IMR-90 (cell line): Measurements from ENCODE around the gene LRRC9. TPM values are rescaled to one million over a fixed set of nuclear protein-coding genes. Genes with fewer than 3 reads are reported as not detected.

ENCODE experiments used
- ATAC-seq: fragments of 200-7000 bp; cut with Tn5 transposase; 2 replicates; pipeline ENCODE4 v1.9.1; 2020; ENCODE audit warnings: low read depth, mild to moderate bottlenecking, moderate library complexity
- BruUV-seq: library from RNA; stranded (reverse); fragments of 400-500 nt; replicated peaks from 2 replicates; lab custom pipeline; 2021; lab: Mats Ljungman, UMichigan
- CTCF ChIA-PET: fragments of 300-600 bp; formaldehyde crosslinking; extraction: SDS; loops from one replicate; lab custom pipeline; 2021; ENCODE audit warnings: antibody characterized with exemption; lab: Yijun Ruan, JAX
- POLR2A ChIA-PET: fragments of 300-600 bp; sonication (Branson Sonifier 250); formaldehyde crosslinking; loops from one replicate; lab custom pipeline; 2022; ENCODE audit warnings: antibody characterized with exemption; ENCODE audit not compliant: unreplicated experiment; lab: Charles Lee
- DNase-seq: peaks from one replicate; pipeline ENCODE4 v3.0.0; 2013
- H2AFZ ChIP-seq: replicated peaks from 2 replicates; pipeline ENCODE3; 2013; ENCODE audit warnings: low read length, mild to moderate bottlenecking; ENCODE audit not compliant: poor library complexity
- H2AK5ac ChIP-seq: 2 replicates; pipeline ENCODE4 v1.6.1; 2013; ENCODE audit warnings: low read depth, low read length, inconsistent platforms
- H2AK9ac ChIP-seq: replicated peaks from 2 replicates; pipeline ENCODE3; 2013; ENCODE audit warnings: mild to moderate bottlenecking, low read depth, low read length, moderate library complexity; ENCODE audit not compliant: poor library complexity
- H2BK120ac ChIP-seq: 2 replicates; pipeline ENCODE4 v1.6.1; 2013; ENCODE audit warnings: low read depth, low read length, inconsistent platforms
- H2BK15ac ChIP-seq: 3 replicates; pipeline ENCODE4 v1.6.1; 2013; ENCODE audit warnings: low read depth, low read length, inconsistent platforms
- H2BK20ac ChIP-seq: 2 replicates; pipeline ENCODE4 v1.6.1; 2013; ENCODE audit warnings: low read depth, mild to moderate bottlenecking, inconsistent platforms, low read length, moderate library complexity
- H2BK5ac ChIP-seq: 2 replicates; pipeline ENCODE4 v1.6.1; 2013; ENCODE audit warnings: mild to moderate bottlenecking, low read depth, low read length, inconsistent platforms; ENCODE audit not compliant: poor library complexity, severe bottlenecking
- H3K14ac ChIP-seq: replicated peaks from 2 replicates; pipeline ENCODE4 v1.6.1; 2013; ENCODE audit warnings: low read depth, low read length, inconsistent platforms
- H3K18ac ChIP-seq: 2 replicates; pipeline ENCODE4 v1.6.1; 2013; ENCODE audit warnings: low read depth, low read length, control low read depth
- H3K23ac ChIP-seq: 2 replicates; pipeline ENCODE4 v1.6.1; 2013; ENCODE audit warnings: low read depth, low read length, inconsistent platforms
- H3K27ac ChIP-seq: 2 replicates; pipeline ENCODE4 v1.5.1; 2013; ENCODE audit warnings: mild to moderate bottlenecking, control low read depth, low read length; ENCODE audit not compliant: insufficient read depth
- H3K27me3 ChIP-seq: 2 replicates; pipeline ENCODE4 v1.6.1; 2013; ENCODE audit warnings: low read length; ENCODE audit not compliant: control insufficient read depth, insufficient read depth
- H3K36me3 ChIP-seq: 2 replicates; pipeline ENCODE4 v1.6.1; 2013; ENCODE audit warnings: low read length, mixed read lengths; ENCODE audit not compliant: control insufficient read depth, insufficient read depth
- H3K4ac ChIP-seq: 2 replicates; pipeline ENCODE4 v1.6.1; 2013; ENCODE audit warnings: low read depth, low read length, inconsistent platforms
- H3K4me1 ChIP-seq: 2 replicates; pipeline ENCODE4 v1.6.1; 2013; ENCODE audit warnings: low read length, mixed read lengths; ENCODE audit not compliant: control insufficient read depth, insufficient read depth
- H3K4me2 ChIP-seq: 2 replicates; pipeline ENCODE4 v1.6.1; 2013; ENCODE audit warnings: low read depth, mild to moderate bottlenecking, control low read depth, low read length, moderate library complexity
- H3K4me3 ChIP-seq: 2 replicates; pipeline ENCODE4 v1.5.1; 2013; ENCODE audit warnings: low read depth, mild to moderate bottlenecking, control low read depth, low read length, moderate library complexity; ENCODE audit not compliant: insufficient read depth
- H3K56ac ChIP-seq: 2 replicates; pipeline ENCODE4 v1.6.1; 2013; ENCODE audit warnings: low read length, inconsistent platforms; ENCODE audit not compliant: insufficient read depth; ENCODE audit errors: extremely low read depth
- H3K79me1 ChIP-seq, 2 experiments: 2 replicates each; pipeline ENCODE4 v1.6.1; 2013; ENCODE audit warnings: low read length in 2 of 2, inconsistent platforms in 1 of 2, low read depth in 1 of 2
- H3K9ac ChIP-seq: 2 replicates; pipeline ENCODE4 v1.6.1; 2013; ENCODE audit warnings: low read depth, low read length, control low read depth
- H3K9me1 ChIP-seq: 2 replicates; pipeline ENCODE4 v1.6.1; 2013; ENCODE audit warnings: low read length, inconsistent platforms; ENCODE audit not compliant: insufficient read depth
- H3K9me3 ChIP-seq: 2 replicates; pipeline ENCODE4 v1.6.1; 2013; ENCODE audit warnings: low read length; ENCODE audit not compliant: control insufficient read depth, insufficient read depth
- H4K20me1 ChIP-seq: 2 replicates; pipeline ENCODE4 v1.6.1; 2013; ENCODE audit warnings: low read length, inconsistent platforms; ENCODE audit not compliant: insufficient read depth
- H4K5ac ChIP-seq: 2 replicates; pipeline ENCODE4 v1.6.1; 2013; ENCODE audit warnings: mild to moderate bottlenecking, low read depth, low read length, control low read depth
- H4K8ac ChIP-seq, 2 experiments: 2 replicates each; pipeline ENCODE4 v1.6.1; 2013; ENCODE audit warnings: low read depth in 2 of 2, low read length in 2 of 2, control low read depth in 1 of 2, inconsistent platforms in 1 of 2
- H4K91ac ChIP-seq: 2 replicates; pipeline ENCODE4 v1.6.1; 2013; ENCODE audit warnings: low read depth, low read length, inconsistent platforms; ENCODE audit not compliant: insufficient read depth
- BHLHE40 ChIP-seq: fragments of 150-350 bp; IDR thresholded peaks from 2 replicates; pipeline ENCODE4 v1.6.1; 2016; ENCODE audit warnings: mild to moderate bottlenecking, low read depth, low read length
- CEBPB ChIP-seq: IDR thresholded peaks from 2 replicates; pipeline ENCODE4 v1.6.1; 2012; ENCODE audit warnings: low read depth, low read length, improper control_type of control experiment
- MAFK ChIP-seq: IDR thresholded peaks from 2 replicates; pipeline ENCODE4 v1.6.1; 2012; ENCODE audit warnings: low read depth, low read length, improper control_type of control experiment
- MAZ ChIP-seq: IDR thresholded peaks from 2 replicates; pipeline ENCODE4 v1.6.1; 2012; ENCODE audit warnings: low read depth, mild to moderate bottlenecking, low read length, improper control_type of control experiment, moderate library complexity, borderline replicate concordance
- MXI1 ChIP-seq: IDR thresholded peaks from 2 replicates; pipeline ENCODE4 v1.6.1; 2012; ENCODE audit warnings: low read depth, mild to moderate bottlenecking, low read length, moderate library complexity, borderline replicate concordance
- NFE2L2 ChIP-seq: fragments of 150-350 bp; IDR thresholded peaks from 2 replicates; pipeline ENCODE4 v1.6.1; 2016; ENCODE audit warnings: low read depth, mild to moderate bottlenecking, low read length
- POLR2A ChIP-seq: IDR thresholded peaks from 2 replicates; pipeline ENCODE4 v1.6.1; 2012; ENCODE audit warnings: mild to moderate bottlenecking, low read depth, low read length
- RAD21 ChIP-seq: IDR thresholded peaks from 2 replicates; pipeline ENCODE4 v1.6.1; 2012; ENCODE audit warnings: low read length, improper control_type of control experiment
- RCOR1 ChIP-seq: IDR thresholded peaks from 2 replicates; pipeline ENCODE4 v1.6.1; 2012; ENCODE audit warnings: mild to moderate bottlenecking, low read length, improper control_type of control experiment; ENCODE audit not compliant: insufficient replicate concordance
- USF2 ChIP-seq: fragments of 150-350 bp; IDR thresholded peaks from 2 replicates; pipeline ENCODE4 v1.6.1; 2017; ENCODE audit warnings: mild to moderate bottlenecking, antibody characterized with exemption, low read length, low read depth
- WGBS, 2 experiments: methylation state at CpG; one replicate each; pipeline versions ENCODE4 v1.1.5 to v1.1.7; 2013; ENCODE audit warnings: missing lambda C conversion rate in 2 of 2; ENCODE audit not compliant: insufficient read length in 1 of 2; ENCODE audit errors: extremely low coverage in 2 of 2; 5-methylcytosine and 5-hydroxymethylcytosine counted together
- dilution Hi-C: fragments of 300-500 bp; cut with HindIII; formaldehyde crosslinking; loops from one replicate; pipeline ENCODE4 v1.14.3; 2018; ENCODE audit warnings: low sequenced_read_pairs; ENCODE audit not compliant: unreplicated experiment
- in situ Hi-C: fragments of 300-500 bp; cut with MboI; formaldehyde crosslinking; loops from 3 replicates; pipeline ENCODE4 v1.14.3; 2019; ENCODE audit warnings: low sequenced_read_pairs, inconsistent platforms, mixed read lengths
- intact Hi-C: fragments of 100-400 bp; cut with micrococcal nuclease; formaldehyde crosslinking; loops from 2 replicates; pipeline ENCODE4 v1.10.0; 2022
- polyA plus RNA-seq, 3 experiments: library from polyadenylated mRNA; depleted of rRNA; stranded (reverse); fragments of >200 nt; gene quantifications; 2 replicates each; pipeline ENCODE4 v1.2.3, GENCODE V29; 2012; ENCODE audit warnings: low replicate concordance in 1 of 3
- total RNA-seq: library from RNA; depleted of rRNA; stranded (reverse); fragments of >200 nt; gene quantifications from 2 replicates; pipeline ENCODE4 v1.2.3, GENCODE V29; 2012
- TF ChIP-seq, protein P1 (sequence below): conservative IDR thresholded peaks from 2 replicates; pipeline ENCODE4 v1.5.1; 2012; ENCODE audit warnings: mild to moderate bottlenecking, low read depth, low read length, improper control_type of control experiment

The LRRC9 gene
- total and polyA plus RNA-seq, 2 of the 4 experiments (the other 2 are of a cell fraction), result not detected

GRCh38 chr14:60087668-60088067 is 167.7 kb downstream of the LRRC9 start:
- Histone ChIP-seq H3K27me3 (no peaks in the 10 kb centered on the region), H2BK5ac (no peak overlapping the region), H3K14ac (no peak overlapping the region), H4K5ac (no peak overlapping the region), H2AK9ac (no peak overlapping the region), H2AFZ (peak overlapping the region; percentile 14), H4K8ac (no peak overlapping the region), H3K4me1 (0 out of 2 replicates have a peak, but pooled peaks cover 2% of the 10 kb centered on the region), H3K27ac (no peak overlapping the region), H2BK20ac (no peak overlapping the region), H3K4me2 (no peak overlapping the region), H2BK15ac (no peak overlapping the region), H2BK120ac (no peak overlapping the region), H3K79me1 (peaks cover 0 to 7% of the 10 kb centered on the region in 2 experiments; a peak in 3 of 4 replicates), H3K9ac (no peak overlapping the region), H3K36me3 (no peaks in the 10 kb centered on the region), H4K91ac (no peak overlapping the region), H3K9me1 (0 out of 2 replicates have a peak, but pooled peaks cover 3% of the 10 kb centered on the region), H3K9me3 (no peaks in the 10 kb centered on the region), H3K23ac (no peak overlapping the region), H2AK5ac (no peak overlapping the region), H3K18ac (no peak overlapping the region), H4K20me1 (no peaks in the 10 kb centered on the region), H3K4me3 (no peak overlapping the region), H3K4ac (no peak overlapping the region), H3K56ac (no peak overlapping the region)
- DNase-seq (no peak), ATAC-seq (no peak)
- POLR2A ChIA-PET, result no interaction called here
- in situ Hi-C loops (loop anchor here (25.0 kb wide), 1 partner anchor 600 kb away; the partner anchor contains the start of genes JKAMP and L3HYPDH), dilution Hi-C loops (no loop called here), intact Hi-C loops (no loop called here)
- CTCF ChIA-PET, result no interaction called here
- TF ChIP-seq POLR2A, result no peak
- TF ChIP-seq MAZ, result no peak
- no peak for TF ChIP-seq CEBPB
- TF ChIP-seq, protein P1, sequence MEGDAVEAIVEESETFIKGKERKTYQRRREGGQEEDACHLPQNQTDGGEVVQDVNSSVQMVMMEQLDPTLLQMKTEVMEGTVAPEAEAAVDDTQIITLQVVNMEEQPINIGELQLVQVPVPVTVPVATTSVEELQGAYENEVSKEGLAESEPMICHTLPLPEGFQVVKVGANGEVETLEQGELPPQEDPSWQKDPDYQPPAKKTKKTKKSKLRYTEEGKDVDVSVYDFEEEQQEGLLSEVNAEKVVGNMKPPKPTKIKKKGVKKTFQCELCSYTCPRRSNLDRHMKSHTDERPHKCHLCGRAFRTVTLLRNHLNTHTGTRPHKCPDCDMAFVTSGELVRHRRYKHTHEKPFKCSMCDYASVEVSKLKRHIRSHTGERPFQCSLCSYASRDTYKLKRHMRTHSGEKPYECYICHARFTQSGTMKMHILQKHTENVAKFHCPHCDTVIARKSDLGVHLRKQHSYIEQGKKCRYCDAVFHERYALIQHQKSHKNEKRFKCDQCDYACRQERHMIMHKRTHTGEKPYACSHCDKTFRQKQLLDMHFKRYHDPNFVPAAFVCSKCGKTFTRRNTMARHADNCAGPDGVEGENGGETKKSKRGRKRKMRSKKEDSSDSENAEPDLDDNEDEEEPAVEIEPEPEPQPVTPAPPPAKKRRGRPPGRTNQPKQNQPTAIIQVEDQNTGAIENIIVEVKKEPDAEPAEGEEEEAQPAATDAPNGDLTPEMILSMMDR, result no peak
- no peak for TF ChIP-seq USF2
- TF ChIP-seq BHLHE40, result no peak
- TF ChIP-seq RAD21, result no peak
- TF ChIP-seq NFE2L2, result no peak
- no peak for TF ChIP-seq RCOR1
- no peak for TF ChIP-seq MXI1
- no peak for TF ChIP-seq MAFK
- no TSS peak for BruUV-seq
- WGBS, 2 experiments, result 80% methylated on average over 1 of the region's 3 CpGs; no CpG with 5 or more reads in 1 of the 2 experiments
